HepG2 (cell line): Measurements from ENCODE around the gene CBX5. TPM values are rescaled to one million over a fixed set of nuclear protein-coding genes. Genes with fewer than 3 reads are reported as not detected.

Experiments used
- ERF ChIP-seq: IDR thresholded peaks from 2 replicates; pipeline ENCODE4 v1.6.1; 2018; ENCODE audit warnings: missing biosample characterization, missing genetic modification reagents
- FUBP1 ChIP-seq: sonication (generic); formaldehyde crosslinking; IDR thresholded peaks from 2 replicates; pipeline ENCODE4 v1.5.1; 2020; ENCODE audit warnings: missing genetic modification reagents, mild to moderate bottlenecking, borderline replicate concordance
- HHEX ChIP-seq: IDR thresholded peaks from 2 replicates; pipeline ENCODE4 v1.6.1; 2016; ENCODE audit warnings: control low read depth
- JUN ChIP-seq: sonication (generic); formaldehyde crosslinking; IDR thresholded peaks from 2 replicates; pipeline ENCODE4 v1.4.0; 2020; ENCODE audit warnings: mild to moderate bottlenecking, missing genetic modification reagents
- MXD1 ChIP-seq: sonication (generic); formaldehyde crosslinking; IDR thresholded peaks from 2 replicates; pipeline ENCODE4 v1.4.0; 2020; ENCODE audit warnings: mild to moderate bottlenecking, missing genetic modification reagents
- NAIF1 ChIP-seq: sonication (generic); formaldehyde crosslinking; IDR thresholded peaks from 2 replicates; pipeline ENCODE4 v1.5.0; 2020; ENCODE audit warnings: mild to moderate bottlenecking, missing genetic modification reagents, borderline replicate concordance
- NCOA2 ChIP-seq: sonication (generic); formaldehyde crosslinking; IDR thresholded peaks from 2 replicates; pipeline ENCODE4 v1.8.0; 2022; ENCODE audit warnings: inconsistent platforms
- RBFOX2 ChIP-seq: fragments of 200-400 bp; formaldehyde crosslinking; IDR thresholded peaks from 2 replicates; pipeline ENCODE4 v1.6.1; 2017; ENCODE audit warnings: low read depth, mild to moderate bottlenecking, low read length
- RBM22 ChIP-seq: fragments of 200-400 bp; formaldehyde crosslinking; optimal IDR thresholded peaks from 2 replicates; pipeline ENCODE3; 2017; ENCODE audit warnings: mild to moderate bottlenecking, low read length, moderate library complexity
- RNF219 ChIP-seq: sonication (generic); formaldehyde crosslinking; IDR thresholded peaks from 2 replicates; pipeline ENCODE4 v1.5.0; 2020; ENCODE audit warnings: mild to moderate bottlenecking, missing genetic modification reagents
- ZBTB10 ChIP-seq: sonication (generic); formaldehyde crosslinking; IDR thresholded peaks from 2 replicates; pipeline ENCODE4 v1.4.0; 2020; ENCODE audit warnings: missing genetic modification reagents, borderline replicate concordance
- ZFP62 ChIP-seq: sonication (generic); formaldehyde crosslinking; IDR thresholded peaks from 2 replicates; pipeline ENCODE4 v1.4.0; 2020; ENCODE audit warnings: missing genetic modification reagents
- ZNF224 ChIP-seq: sonication (generic); formaldehyde crosslinking; IDR thresholded peaks from 2 replicates; pipeline ENCODE4 v1.5.0; 2020; ENCODE audit warnings: mild to moderate bottlenecking, missing genetic modification reagents
- ZNF230 ChIP-seq: sonication (generic); formaldehyde crosslinking; IDR thresholded peaks from 2 replicates; pipeline ENCODE4 v1.4.0; 2020; ENCODE audit warnings: mild to moderate bottlenecking, missing genetic modification reagents
- ZNF432 ChIP-seq: sonication (generic); formaldehyde crosslinking; IDR thresholded peaks from 2 replicates; pipeline ENCODE4 v1.5.0; 2020; ENCODE audit warnings: missing genetic modification reagents, mild to moderate bottlenecking, borderline replicate concordance
- ZNF446 ChIP-seq: sonication (generic); formaldehyde crosslinking; IDR thresholded peaks from 2 replicates; pipeline ENCODE4 v1.5.0; 2020; ENCODE audit warnings: mild to moderate bottlenecking, missing genetic modification reagents
- ZNF547 ChIP-seq: sonication (generic); formaldehyde crosslinking; IDR thresholded peaks from 2 replicates; pipeline ENCODE4 v1.5.1; 2020; ENCODE audit warnings: mild to moderate bottlenecking, missing genetic modification reagents
- ZNF7 ChIP-seq: IDR thresholded peaks from 2 replicates; pipeline ENCODE4 v1.6.1; 2016; ENCODE audit warnings: missing biosample characterization, missing genetic modification reagents
- ZNF704 ChIP-seq: sonication (generic); formaldehyde crosslinking; IDR thresholded peaks from 2 replicates; pipeline ENCODE4 v1.8.1; 2023; ENCODE audit warnings: mild to moderate bottlenecking, inconsistent platforms, moderate library complexity, missing genetic modification reagents, borderline replicate concordance
- ZNF761 ChIP-seq: sonication (generic); formaldehyde crosslinking; conservative IDR thresholded peaks from 2 replicates; pipeline ENCODE4 v1.4.0; 2020; ENCODE audit warnings: mild to moderate bottlenecking, missing genetic modification reagents
- ZNF891 ChIP-seq: sonication (generic); formaldehyde crosslinking; IDR thresholded peaks from 2 replicates; pipeline ENCODE4 v1.5.0; 2020; ENCODE audit warnings: mild to moderate bottlenecking, missing genetic modification reagents
- polyA plus RNA-seq, 8 experiments: library from polyadenylated mRNA; depleted of rRNA in 3 of 8; stranded (reverse) in 7 of 8; unstranded in 1 of 8; fragments of >200 nt; fragmentation: Illumina TruSeq in 4 of 8; extraction: Trizol in 4 of 8; gene quantifications; 2 replicates each; pipeline versions ENCODE4 v1.2.1 to v1.2.3, GENCODE V29; 2011 to 2016; ENCODE audit warnings: low read depth in 4 of 8, missing spikeins in 1 of 8, mixed read lengths in 1 of 8; ENCODE audit not compliant: insufficient read depth in 1 of 8
- total RNA-seq, 5 experiments: library from RNA; depleted of rRNA; stranded (reverse); fragments of >200 nt; fragmentation: Illumina TruSeq; extraction: Trizol; gene quantifications; 2 replicates each; pipeline ENCODE4 v1.2.3, GENCODE V29; 2016; ENCODE audit warnings: low read depth in 1 of 5

The CBX5 gene
- total and polyA plus RNA-seq, 2 of the 13 experiments (the other 11 are each of a cell fraction or from before 2014, with no cell fraction given) = 16.0 to 22.2 TPM

- TF ChIP-seq NCOA2 (CRISPR knock-in tag) (peak; percentile 67), ZNF432 (CRISPR knock-in tag) (no peak), FUBP1 (no peak), NAIF1 (CRISPR knock-in tag) (peak; percentile 51; the same call in 1 of the 2 replicates), ZNF7 (CRISPR knock-in tag) (no peak), ZNF761 (CRISPR knock-in tag) (no peak), ZNF547 (CRISPR knock-in tag) (0 out of 2 replicates have a peak, but pooled peaks have one; percentile 46), ZBTB10 (no peak; the same call in 1 of the 2 replicates), ZNF891 (CRISPR knock-in tag) (no peak), ZNF230 (CRISPR knock-in tag) (0 out of 2 replicates have a peak, but pooled peaks have one; percentile 37), ERF (CRISPR knock-in tag) (peak; percentile 61), ZFP62 (CRISPR knock-in tag) (no peak), RBM22 (no peak), ZNF446 (0 out of 2 replicates have a peak, but pooled peaks have one; percentile 35), MXD1 (CRISPR knock-in tag) (no peak), ZNF224 (CRISPR knock-in tag) (no peak), ZNF704 (no peak), RBFOX2 (peak; percentile 55), HHEX (CRISPR knock-in tag) (no peak), RNF219 (CRISPR knock-in tag) (0 out of 2 replicates have a peak, but pooled peaks have one; percentile 78), JUN (CRISPR knock-in tag) (no peak)
These were observed 14.4 kb upstream of the CBX5 start (continued) for GRCh38 chr12:54294152-54294952.
